ENCODE data around the gene SLC23A2. TPM values are rescaled to one million over a fixed set of nuclear protein-coding genes. Genes with fewer than 3 reads are reported as not detected.

The SLC23A2 gene
- total and polyA plus RNA-seq, 2 experiments from 2014 or later = 5.9 to 9.6 TPM

DNA sequence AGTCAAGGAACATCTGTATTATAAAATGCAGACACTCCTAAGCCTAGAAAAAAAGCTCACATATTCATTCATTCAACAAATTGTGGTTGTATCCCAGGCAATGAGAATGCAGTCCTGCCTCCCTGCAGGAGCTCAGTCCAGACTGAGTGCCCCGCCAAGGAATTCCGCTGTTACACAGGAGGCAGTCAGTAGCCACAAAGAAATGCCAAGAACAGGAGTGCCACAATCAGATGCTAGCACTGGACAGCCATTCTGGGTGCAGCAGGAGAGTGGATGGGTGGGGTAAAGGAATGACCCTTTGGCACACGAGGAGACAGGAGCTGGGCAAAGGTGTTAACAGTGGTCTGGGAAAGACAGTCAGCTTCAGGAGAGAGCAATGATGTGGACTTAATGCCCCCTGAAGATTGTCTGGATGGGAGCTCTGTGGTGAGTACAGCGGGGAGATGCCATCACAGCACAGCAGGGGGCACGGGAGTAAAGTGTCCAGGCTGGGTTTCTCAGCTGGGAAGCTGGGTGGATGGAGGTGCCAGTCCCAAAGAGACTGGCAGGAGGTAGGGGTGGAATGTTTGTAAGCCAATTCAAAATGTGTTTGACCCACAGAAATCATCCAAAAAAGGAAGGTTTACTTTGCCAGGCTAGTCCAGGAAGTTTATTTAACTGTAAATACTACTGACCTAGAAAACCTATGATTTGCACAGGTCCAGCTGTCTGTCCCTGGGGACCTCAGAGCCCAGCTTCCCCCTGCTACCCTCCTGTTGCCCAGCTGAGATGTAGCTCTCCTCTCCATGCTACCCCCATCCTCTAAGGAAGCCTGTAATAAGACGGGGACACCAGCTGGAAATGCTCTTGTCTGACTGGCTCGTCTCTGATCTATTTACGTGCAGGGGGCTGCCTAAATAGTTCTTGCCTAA is 84.1 kb downstream of the SLC23A2 start:
- no peak overlapping the region for H3K4me2 ChIP-seq (ENCODE audit: unreplicated experiment)
- H4K20me1 ChIP-seq (ENCODE audit: insufficient read depth) = no peaks in the 10 kb centered on the region
- 0 out of 2 replicates have a peak, but pooled peaks cover 4% of the 10 kb centered on the region for H3F3A ChIP-seq (ENCODE audit: insufficient read depth)
- H3K9ac ChIP-seq = no peak overlapping the region
- TF ChIP-seq EZH2 (IDR thresholded peaks at IDR 0.05; ENCODE audit: insufficient read depth, poor library complexity, severe bottlenecking) = no peak
- TF ChIP-seq EZH2phosphoT487 (IDR thresholded peaks at IDR 0.05; ENCODE audit: insufficient read depth, low read depth) = no peak
- H3K4me3 ChIP-seq = no peak overlapping the region
- in situ Hi-C loops (cut with MboI) = no loop called here
- no peaks in the 10 kb centered on the region for H3K79me2 ChIP-seq (ENCODE audit: insufficient read depth)
- no peak overlapping the region for H3K27ac ChIP-seq
- no peaks in the 10 kb centered on the region for H3K9me3 ChIP-seq (ENCODE audit: low read depth)
- WGBS, 2 experiments (ENCODE audit: low coverage in 1 of 2, low lambda C conversion rate in 2 of 2, missing lambda C conversion rate in 2 of 2) = 77 to 81% methylated on average over 8 of the region's 8 CpGs
- no peaks in the 10 kb centered on the region for H3K4me1 ChIP-seq (ENCODE audit: insufficient read depth)
- no peaks in the 10 kb centered on the region for H3K27me3 ChIP-seq (replicated peaks; ENCODE audit: insufficient read depth)
- DNase-seq = peak; percentile 33
- H2AFZ ChIP-seq = no peak overlapping the region
- H3K9me2 ChIP-seq (ENCODE audit: insufficient read depth) = no peaks in the 10 kb centered on the region
- no peaks in the 10 kb centered on the region for H3K36me3 ChIP-seq (ENCODE audit: low read depth)

DNA sequence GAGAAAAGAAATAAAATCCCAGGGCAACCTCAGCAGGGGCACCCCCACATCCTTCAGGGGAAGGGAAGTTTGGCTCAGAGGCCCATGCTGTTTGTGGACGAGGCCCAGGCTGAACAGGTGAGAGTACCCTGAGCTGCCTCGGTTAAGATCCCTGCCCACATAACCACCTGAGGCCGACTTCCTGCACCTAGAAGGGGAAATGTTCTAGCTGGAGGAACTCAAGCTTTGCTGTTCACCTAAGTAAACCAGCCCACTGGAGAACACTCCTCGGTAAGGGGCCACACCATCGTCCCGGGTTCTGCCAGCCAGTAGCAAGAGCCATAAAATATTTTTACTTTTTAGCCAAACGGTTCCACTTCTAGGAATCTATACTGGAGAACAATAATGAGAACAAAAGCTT is 88.2 kb downstream of the SLC23A2 start:
- Histone ChIP-seq H3K27me3 (replicated peaks; ENCODE audit: insufficient read depth) (no peaks in the 10 kb centered on the region), H2AFZ (no peak overlapping the region), H3K27ac (no peak overlapping the region), H4K20me1 (ENCODE audit: insufficient read depth) (no peaks in the 10 kb centered on the region), H3K9me3 (ENCODE audit: low read depth) (no peaks in the 10 kb centered on the region), H3K4me3 (no peak overlapping the region), H3K9me2 (ENCODE audit: insufficient read depth) (no peaks in the 10 kb centered on the region), H3K4me1 (ENCODE audit: insufficient read depth) (no peaks in the 10 kb centered on the region), H3K79me2 (ENCODE audit: insufficient read depth) (no peaks in the 10 kb centered on the region), H3K9ac (no peak overlapping the region), H3K4me2 (ENCODE audit: unreplicated experiment) (no peak overlapping the region), H3F3A (ENCODE audit: insufficient read depth) (0 out of 2 replicates have a peak, but pooled peaks cover 2% of the 10 kb centered on the region), H3K36me3 (ENCODE audit: low read depth) (no peaks in the 10 kb centered on the region)
- no peak for TF ChIP-seq EZH2phosphoT487 (IDR thresholded peaks at IDR 0.05; ENCODE audit: insufficient read depth, low read depth)
- TF ChIP-seq EZH2 (IDR thresholded peaks at IDR 0.05; ENCODE audit: insufficient read depth, poor library complexity, severe bottlenecking) = no peak
- no peak for DNase-seq
- in situ Hi-C loops (cut with MboI) = no loop called here
- 98 to 100% methylated on average over 7 of the region's 7 CpGs for whole genome bisulfite sequencing, 2 experiments (ENCODE audit: low coverage in 1 of 2, low lambda C conversion rate in 2 of 2, missing lambda C conversion rate in 2 of 2)

- Histone ChIP-seq H3K27ac (no peak overlapping the region), H3K9me3 (ENCODE audit: low read depth) (no peaks in the 10 kb centered on the region), H3K9ac (no peak overlapping the region), H2AFZ (no peak overlapping the region), H3K36me3 (ENCODE audit: low read depth) (no peaks in the 10 kb centered on the region), H3K9me2 (ENCODE audit: insufficient read depth) (no peaks in the 10 kb centered on the region), H3K27me3 (replicated peaks; ENCODE audit: insufficient read depth) (no peaks in the 10 kb centered on the region), H4K20me1 (ENCODE audit: insufficient read depth) (no peaks in the 10 kb centered on the region), H3K4me2 (ENCODE audit: unreplicated experiment) (no peak overlapping the region), H3K79me2 (ENCODE audit: insufficient read depth) (no peaks in the 10 kb centered on the region), H3K4me3 (no peak overlapping the region), H3F3A (ENCODE audit: insufficient read depth) (no peaks in the 10 kb centered on the region), H3K4me1 (ENCODE audit: insufficient read depth) (no peaks in the 10 kb centered on the region)
- in situ Hi-C loops (cut with MboI) = no loop called here
- 87 to 89% methylated on average over 15 of the region's 15 CpGs for WGBS, 2 experiments (ENCODE audit: low coverage in 1 of 2, low lambda C conversion rate in 2 of 2, missing lambda C conversion rate in 2 of 2)
- TF ChIP-seq EZH2 (IDR thresholded peaks at IDR 0.05; ENCODE audit: insufficient read depth, poor library complexity, severe bottlenecking) (no peak), EZH2phosphoT487 (IDR thresholded peaks at IDR 0.05; ENCODE audit: insufficient read depth, low read depth) (no peak)
- DNase-seq = no peak
Observed at GRCh38 chr20:4912380-4913142, 88.7 kb downstream of the SLC23A2 start.

- Histone ChIP-seq H3K4me1 (ENCODE audit: insufficient read depth) (no peaks in the 10 kb centered on the region), H3K4me3 (no peak overlapping the region), H3K36me3 (ENCODE audit: low read depth) (no peaks in the 10 kb centered on the region), H3K79me2 (ENCODE audit: insufficient read depth) (no peaks in the 10 kb centered on the region), H3K9ac (no peak overlapping the region), H4K20me1 (ENCODE audit: insufficient read depth) (no peaks in the 10 kb centered on the region), H3K27ac (no peak overlapping the region), H3K27me3 (replicated peaks; ENCODE audit: insufficient read depth) (no peaks in the 10 kb centered on the region), H3K4me2 (ENCODE audit: unreplicated experiment) (no peak overlapping the region), H2AFZ (no peak overlapping the region), H3K9me3 (ENCODE audit: low read depth) (no peaks in the 10 kb centered on the region), H3F3A (ENCODE audit: insufficient read depth) (no peaks in the 10 kb centered on the region), H3K9me2 (ENCODE audit: insufficient read depth) (no peaks in the 10 kb centered on the region)
- DNase-seq = no peak
- in situ Hi-C loops (cut with MboI) = no loop called here
- 93 to 100% methylated on average over 5 of the region's 5 CpGs for WGBS, 2 experiments (ENCODE audit: low coverage in 1 of 2, low lambda C conversion rate in 2 of 2, missing lambda C conversion rate in 2 of 2)
- TF ChIP-seq EZH2 (IDR thresholded peaks at IDR 0.05; ENCODE audit: insufficient read depth, poor library complexity, severe bottlenecking) (no peak), EZH2phosphoT487 (IDR thresholded peaks at IDR 0.05; ENCODE audit: insufficient read depth, low read depth) (no peak)
Observed at GRCh38 chr20:4910951-4911350, 90.4 kb downstream of the SLC23A2 start.
